Measurements from ENCODE around the gene TRIM13.
"Not testable (repeated sequence)": the region's sequence is repeated elsewhere in the genome, so short reads cannot be mapped to it uniquely, and the experiment has no call there.

Gene TRIM13

GRCh38 chr13:50060718-50061117 lies 63.9 kb downstream of the TRIM13 start:
- no peak for TF ChIP-seq GATA1 (IDR thresholded peaks at IDR 0.05; ENCODE audit: low read depth, low read length)
- no peak for TF ChIP-seq POLR2A (IDR thresholded peaks at IDR 0.05; ENCODE audit: low read length)
- DNase-seq = no peak

- DNase-seq = not testable (repeated sequence)
Observed at GRCh38 chr13:50062336-50062735, 65.5 kb downstream of the TRIM13 start.

GRCh38 chr13:50065712-50066111 lies 68.9 kb downstream of the TRIM13 start:
- no peak for TF ChIP-seq GATA1 (IDR thresholded peaks at IDR 0.05; ENCODE audit: low read depth, low read length)
- TF ChIP-seq POLR2A (IDR thresholded peaks at IDR 0.05; ENCODE audit: low read length) = no peak
- DNase-seq = no peak
